HG02571 (cell line): ENCODE data around the gene GDPD3.

Experiments used
- ATAC-seq: cut with Tn5 transposase; IDR thresholded peaks from one replicate; pipeline ENCODE4 v1.9.1; 2021; ENCODE audit warnings: mild to moderate bottlenecking, moderate library complexity; ENCODE audit not compliant: unreplicated experiment

Gene GDPD3, protein sequence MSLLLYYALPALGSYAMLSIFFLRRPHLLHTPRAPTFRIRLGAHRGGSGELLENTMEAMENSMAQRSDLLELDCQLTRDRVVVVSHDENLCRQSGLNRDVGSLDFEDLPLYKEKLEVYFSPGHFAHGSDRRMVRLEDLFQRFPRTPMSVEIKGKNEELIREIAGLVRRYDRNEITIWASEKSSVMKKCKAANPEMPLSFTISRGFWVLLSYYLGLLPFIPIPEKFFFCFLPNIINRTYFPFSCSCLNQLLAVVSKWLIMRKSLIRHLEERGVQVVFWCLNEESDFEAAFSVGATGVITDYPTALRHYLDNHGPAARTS

DNA sequence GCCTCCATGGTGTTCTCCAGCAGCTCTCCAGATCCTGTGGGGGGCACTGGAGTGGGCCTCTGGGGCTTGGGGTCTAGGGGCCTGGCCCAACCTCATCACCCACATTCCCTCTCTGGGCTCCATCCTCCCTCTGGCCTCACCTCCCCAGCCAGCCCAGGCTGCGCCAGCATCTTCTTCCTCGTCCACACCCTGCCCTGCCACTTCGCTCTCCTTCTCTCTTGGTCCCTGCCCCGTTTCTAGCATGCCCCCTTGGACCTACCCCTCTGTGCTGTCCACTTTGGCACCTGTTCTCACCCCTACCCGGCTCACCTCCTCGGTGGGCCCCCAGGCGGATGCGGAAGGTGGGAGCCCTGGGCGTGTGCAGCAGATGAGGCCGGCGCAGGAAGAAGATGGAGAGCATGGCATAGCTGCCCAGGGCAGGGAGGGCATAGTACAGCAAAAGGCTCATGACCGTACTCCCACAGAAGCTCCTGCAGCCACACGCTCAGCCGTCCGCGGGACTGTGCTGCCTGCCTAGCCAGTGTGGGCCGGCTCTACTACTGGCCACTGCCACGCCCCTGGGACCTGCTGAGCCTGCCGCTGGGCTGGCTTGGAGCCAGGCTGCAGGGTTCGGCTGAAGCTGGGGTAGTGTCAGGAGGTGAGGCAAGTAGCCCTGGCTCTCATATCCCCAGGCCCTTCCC, at the start of gene GDPD3:
Gene GDPD3, minus strand, starts transcription at position 507 of the 680 bp plus-strand sequence. Its CDS starts 59 bp downstream, at position 448.
- no peak for ATAC-seq

DNA sequence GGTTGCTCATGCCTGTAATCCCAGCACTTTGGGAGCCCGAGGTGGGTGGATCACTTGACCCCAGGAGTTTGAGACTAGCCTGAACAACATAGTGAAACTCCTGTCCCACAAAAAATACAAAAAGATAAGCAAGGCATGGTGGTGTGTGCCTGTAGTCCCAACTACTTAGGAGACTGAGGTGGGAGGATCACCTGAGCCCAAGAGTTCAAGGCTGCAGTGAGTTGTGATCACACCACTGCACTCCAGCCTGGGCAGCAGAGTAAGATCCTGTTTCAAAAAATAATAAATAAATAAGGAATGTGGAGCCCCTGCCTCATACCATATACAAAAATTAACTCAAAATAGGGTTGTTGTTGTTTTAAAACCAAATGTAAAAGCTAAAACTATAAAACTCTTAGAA, 43.9 kb upstream of the GDPD3 start:
- ATAC-seq, result no peak

DNA sequence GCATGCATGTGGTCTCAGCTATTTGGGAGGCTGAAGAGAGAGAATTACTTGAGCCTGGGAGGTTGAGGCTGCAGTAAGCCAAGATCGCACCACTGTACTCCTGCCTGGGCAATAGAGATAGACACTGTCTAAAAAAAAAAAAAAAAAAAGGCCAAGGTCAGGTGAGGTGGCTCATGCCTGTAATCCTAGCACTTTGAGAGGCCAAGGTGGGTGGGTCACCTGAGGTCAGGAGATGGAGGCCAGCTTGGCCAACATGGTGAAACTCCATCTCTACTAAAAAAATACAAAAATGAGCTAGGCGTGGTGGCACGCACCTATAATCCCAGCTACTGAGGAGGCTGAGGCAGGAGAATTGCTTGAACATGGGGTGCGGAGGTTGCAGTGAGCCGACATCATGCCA, 41.9 kb upstream of the GDPD3 start:
- no peak for ATAC-seq

DNA sequence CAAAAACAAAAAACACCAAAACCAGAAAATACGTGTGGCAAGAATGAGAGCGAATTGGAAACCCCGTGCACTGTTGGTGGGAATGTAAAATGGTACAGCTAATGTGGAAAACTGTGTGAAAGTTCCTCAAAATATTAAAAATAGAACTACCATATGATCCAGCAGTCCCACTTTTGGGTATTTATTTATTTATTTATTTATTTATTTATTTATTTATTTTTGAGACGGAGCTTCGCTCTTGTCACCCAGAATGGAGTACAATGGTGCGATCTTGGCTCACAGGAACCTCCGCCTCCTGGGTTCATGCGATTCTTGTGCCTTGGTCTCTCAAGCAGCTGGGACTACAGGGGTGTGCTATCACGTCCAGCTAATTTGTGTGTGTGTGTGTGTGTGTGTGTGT, 39.2 kb upstream of the GDPD3 start:
- no peak for ATAC-seq

DNA sequence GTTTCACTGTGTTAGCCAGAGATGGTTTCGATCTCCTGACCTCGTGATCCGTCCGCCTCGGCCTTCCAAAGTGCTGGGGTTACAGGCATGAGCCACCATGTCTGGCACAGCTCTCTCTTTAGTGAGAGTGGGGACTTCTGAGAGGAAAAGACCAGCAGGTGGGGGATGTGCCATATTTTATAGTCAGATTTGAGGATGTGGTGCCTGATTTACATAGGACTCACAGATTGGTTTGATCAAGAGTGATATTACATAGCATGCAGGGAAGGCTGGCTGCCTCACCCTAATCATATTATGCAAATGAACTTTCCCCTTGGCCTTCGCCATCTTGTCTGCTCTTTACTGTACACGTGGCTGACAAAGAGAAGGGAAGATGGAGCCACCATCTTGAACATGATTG, 37.8 kb upstream of the GDPD3 start:
- ATAC-seq, result no peak

DNA sequence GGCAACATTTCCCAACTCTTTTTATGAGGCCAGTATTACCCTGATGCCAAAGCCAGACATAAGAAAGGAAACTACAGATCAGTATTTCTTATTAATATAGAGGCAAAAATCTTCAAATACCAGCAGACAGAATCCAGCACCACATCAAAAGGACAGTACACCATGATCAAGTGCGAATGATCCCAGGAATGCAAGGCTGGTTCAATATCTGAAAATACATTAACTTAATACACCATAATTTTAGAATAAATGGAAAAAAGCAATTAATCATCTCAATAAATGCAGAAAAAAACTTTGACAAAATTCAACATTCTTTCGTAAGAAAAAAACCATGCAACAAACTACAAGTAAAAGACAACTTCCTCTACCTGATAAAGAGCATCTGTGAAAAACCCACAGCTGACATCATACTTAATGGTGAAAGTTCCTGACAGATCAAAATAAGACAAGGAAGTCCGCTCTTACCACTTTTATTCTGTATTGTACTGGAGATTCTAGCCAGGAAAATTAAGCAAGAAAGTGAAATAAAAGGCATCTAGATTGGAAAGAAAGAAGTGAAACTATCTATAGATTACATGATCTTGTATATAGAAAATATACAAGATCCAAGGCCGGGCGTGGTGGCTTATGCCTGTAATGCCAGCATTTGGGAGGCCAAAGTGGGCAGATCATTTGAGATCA, 36.1 kb upstream of the GDPD3 start:
- no peak for ATAC-seq

DNA sequence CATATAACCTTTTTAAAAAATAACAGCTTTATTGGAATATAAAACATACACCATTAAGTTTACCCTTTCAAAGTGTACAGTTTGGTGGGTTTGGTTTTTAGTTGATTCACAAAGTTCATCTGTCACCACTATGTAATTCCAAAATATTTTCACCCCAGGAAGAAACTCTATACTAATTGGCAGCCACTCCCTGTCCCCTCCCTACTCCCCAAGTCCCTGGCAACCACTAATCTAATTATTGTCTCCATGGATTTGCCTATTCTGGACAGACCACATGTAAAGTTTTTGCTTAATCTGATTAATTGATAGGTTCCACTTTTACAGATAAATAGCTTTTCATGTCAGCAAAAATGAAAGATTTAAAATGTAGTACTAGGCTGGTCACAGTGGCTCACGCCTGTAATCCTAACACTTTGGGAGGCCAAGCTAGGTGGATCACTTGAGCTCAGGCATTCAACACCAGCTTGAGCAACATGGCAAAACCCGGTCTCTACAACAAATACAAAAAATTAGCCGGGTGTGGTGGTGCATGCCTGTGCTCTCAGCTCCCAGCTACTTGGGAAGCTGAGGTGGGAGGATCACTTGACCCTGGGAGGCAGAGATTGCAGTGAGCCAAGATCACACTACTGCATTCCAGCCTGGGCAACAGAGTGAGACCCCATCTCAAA, 34.6 kb upstream of the GDPD3 start:
- ATAC-seq, result no peak

DNA sequence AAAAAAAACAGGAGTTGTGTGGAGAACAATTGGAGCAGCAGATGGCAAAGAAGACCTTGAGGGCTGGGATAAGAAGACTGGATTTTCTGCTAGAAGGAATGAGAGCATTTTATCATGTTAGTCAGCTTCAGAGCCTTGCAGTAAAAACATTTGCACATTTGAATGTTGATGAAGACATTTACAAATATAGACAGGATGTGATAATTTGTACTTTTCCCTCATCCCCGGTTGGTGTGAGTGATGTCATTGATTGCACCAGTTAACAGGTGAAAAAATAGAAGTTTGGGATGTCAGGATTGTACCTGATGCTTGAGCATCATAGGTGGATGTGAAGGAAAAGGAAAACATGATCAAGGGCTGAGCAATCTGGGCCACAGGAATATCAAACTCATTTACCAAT, 32.3 kb upstream of the GDPD3 start:
- no peak for ATAC-seq

DNA sequence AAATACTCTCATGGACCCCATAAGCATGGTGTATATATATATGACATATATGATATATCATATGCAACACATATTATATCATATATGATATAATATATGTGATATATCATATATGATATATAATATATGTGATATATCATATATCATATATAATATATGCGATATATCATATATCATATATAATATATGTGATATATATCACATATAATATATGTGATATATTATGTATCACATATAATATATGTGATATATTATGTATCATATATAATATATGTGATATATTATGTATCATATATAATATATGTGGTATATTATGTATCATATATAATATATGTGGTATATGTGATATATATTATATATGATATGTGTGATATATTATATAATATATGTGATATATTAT, 31.6 kb upstream of the GDPD3 start:
- ATAC-seq, result no peak

DNA sequence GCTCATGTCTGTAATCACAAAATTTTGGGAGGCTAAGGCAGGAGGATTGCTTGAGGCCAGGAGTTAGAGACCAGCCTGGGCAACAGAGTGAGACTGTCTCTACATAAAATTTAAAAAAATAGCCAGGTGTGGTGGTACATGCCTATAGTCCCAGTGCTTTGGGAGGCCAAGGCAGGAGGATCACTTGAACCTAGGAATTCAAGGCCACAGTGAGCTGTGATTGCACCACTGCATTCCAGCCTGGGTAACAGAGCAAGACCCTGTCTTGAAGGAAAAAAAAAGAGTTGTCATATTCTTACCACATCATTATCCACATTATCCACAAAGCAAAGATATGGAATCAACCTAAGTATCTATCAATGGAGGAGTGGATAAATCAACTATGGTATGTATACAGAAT, 30.7 kb upstream of the GDPD3 start:
- no peak for ATAC-seq

DNA sequence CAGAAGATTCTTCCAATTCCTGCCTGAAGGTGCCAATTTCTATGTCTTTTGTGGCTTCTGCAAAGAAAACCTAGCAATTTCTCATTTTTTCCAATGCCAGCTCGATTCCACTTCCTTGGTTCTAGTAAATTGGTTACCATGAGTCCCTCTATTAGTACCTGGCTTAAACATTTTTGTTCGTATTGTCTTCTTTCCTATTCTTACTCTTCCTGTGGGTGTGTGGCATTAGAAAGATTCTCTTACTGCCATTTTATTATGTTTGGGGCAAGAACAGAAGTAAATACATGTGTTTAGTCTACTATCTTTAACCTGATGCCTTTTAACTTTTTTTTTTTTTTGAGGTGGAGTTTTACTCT, 30.0 kb upstream of the GDPD3 start:
- ATAC-seq, result no peak

DNA sequence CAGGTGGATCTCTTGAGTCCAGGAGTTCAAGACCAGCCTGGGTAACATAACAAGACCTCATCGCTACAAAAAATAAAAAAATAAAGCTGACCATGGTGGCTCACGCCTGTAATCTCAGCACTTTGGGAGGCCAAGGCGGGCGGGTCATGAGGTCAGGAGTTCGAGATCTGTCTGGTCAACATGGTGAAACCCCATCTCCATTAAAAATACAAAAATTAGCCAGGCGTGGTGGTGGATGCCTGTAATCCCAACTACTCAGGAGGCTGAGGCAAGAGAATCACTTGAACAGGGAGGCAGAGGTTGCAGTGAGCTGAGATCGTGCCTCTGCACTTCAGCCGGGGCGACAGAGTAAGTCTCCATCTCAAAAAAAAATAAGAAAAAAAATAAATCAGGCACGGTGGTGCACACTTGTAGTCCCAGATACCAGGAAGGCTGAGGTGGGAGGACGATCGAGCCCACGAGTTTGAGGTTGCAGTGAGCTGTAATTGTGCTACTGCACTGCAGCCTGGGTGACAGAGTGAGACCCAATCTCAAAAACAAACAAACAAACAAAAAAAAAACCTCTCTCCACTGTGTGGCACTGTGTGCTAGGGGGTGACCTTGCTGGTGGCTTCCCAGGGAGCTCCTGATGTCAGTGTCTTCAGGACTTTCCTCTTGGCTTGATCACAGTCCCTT, 29.5 kb upstream of the GDPD3 start:
- ATAC-seq, result no peak

DNA sequence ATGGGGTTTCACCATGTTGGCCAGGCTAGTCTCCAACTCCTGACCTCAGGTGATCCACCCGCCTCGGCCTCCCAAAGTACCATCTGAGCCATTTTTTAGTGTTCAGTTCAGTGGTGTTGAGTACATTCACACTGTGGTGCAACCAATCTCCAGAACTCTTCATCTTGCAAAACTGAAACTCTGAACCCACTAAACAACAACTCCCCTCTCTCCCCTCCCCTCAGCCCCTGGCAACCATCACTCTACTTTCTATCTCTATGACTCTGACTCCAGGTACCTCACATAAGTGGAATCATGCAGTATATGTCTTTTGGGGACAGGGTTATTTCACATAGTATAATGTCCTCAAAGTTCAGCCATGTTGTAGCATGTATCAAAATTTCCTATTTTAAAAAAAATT, 28.4 kb upstream of the GDPD3 start:
- no peak for ATAC-seq

DNA sequence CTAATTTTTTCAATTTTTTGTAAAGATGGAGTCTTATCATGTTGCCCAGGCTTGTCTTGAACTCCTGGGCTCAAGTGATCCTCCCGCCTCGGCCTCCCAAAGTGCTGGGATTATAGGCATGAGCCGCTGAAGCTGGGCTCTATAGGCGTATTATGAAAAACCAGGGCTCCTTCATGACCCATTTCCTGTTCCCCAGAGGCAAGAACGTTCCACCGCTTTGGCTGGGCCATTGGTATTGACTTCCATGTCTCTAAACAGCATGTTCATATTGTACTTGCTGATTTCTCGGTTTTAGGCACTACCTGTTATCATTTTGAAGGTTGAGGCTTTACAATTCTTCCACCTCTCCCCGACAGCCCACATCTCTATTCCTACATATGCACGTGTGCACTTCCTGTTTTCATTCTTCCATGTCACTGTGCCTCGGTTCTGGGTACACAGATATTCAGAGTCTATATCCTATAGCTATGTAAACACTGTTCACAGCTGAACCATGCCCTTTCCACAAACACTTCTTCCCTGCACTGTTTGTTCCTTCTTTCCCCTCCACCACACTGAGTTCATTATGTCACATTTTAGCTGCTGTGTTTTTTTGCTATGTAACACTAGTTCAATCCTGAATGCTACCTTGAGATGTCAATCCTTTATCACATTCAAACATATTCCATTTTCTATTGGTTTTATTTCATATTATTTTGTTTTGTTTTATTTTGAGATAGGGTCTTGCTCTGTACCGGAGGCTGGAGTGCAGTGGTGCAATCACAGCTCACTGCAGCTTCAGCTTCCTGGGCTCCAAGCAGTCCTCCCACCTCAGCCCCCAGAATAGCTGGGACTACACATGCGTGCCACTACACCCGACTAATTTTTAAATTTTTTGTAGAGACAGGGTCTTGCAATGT, 26.5 kb upstream of the GDPD3 start:
- ATAC-seq, result no peak

DNA sequence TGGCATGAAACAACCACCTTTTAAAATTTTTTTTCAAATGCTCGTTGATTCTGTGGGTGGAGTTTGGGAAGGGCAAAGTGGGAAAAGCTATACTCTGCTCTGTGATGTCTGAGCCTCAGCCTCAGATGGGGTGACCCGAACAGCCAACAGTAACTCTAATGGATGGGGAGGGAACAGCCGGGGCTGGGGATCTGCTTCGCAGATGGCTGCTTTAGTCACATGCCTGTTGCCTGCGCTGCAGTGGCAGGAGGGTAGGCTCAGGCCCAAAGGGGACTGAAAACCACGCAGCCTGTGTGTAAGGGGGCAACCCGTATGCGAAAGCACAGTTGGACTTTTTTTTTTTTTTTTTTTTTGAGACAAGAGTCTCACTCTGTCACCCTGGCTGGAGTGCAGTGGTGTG, 24.6 kb upstream of the GDPD3 start:
- no peak for ATAC-seq

DNA sequence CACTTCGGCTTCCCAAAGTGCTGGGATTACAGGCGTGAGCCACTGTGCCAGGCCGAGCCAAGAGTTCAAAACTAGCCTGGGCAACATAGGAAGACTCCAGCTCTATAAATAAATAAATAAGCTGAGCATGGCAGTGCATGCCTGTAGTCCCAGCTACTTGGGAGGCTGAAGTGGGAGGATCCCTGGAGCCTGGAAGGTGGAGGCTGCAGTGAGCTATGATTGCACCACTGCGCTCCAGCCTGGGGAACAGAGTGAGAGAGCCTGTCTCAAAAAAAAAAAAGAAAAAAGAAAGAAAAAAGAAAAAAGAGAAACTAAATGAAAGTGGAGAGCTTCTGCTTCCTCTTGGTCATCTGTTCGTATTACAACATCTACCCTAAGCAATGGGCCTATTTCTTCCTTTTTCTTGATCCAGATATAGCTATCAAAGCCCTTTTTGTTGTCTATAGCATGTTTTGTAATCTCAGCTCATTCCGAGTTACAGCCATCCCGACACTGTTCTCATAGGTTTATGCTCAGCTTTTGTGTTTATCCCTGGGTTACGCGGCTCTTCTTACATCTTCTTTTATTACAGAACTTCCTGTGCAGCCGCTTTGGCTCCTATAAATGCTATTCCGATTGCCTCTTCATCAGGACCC, 23.8 kb upstream of the GDPD3 start:
- ATAC-seq, result no peak

DNA sequence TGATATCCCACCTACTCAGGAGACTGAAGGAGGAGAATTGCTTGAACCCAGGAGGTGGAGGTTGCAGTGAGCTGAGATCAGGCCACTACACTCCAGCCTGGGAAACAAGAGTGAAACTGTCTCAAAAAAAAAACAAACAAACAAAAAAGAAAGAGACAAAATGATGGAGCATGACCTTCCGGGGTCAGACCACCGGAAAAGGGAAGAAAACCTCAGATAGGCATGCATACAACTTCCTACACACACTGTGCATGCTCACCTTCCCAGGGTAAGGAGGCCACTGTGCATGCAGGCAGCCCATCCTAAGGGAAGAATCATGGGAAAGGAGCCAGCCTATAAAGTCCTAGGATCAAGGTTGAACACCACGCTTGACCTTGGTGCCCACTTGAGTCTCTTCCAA, 19.3 kb upstream of the GDPD3 start:
- no peak for ATAC-seq

DNA sequence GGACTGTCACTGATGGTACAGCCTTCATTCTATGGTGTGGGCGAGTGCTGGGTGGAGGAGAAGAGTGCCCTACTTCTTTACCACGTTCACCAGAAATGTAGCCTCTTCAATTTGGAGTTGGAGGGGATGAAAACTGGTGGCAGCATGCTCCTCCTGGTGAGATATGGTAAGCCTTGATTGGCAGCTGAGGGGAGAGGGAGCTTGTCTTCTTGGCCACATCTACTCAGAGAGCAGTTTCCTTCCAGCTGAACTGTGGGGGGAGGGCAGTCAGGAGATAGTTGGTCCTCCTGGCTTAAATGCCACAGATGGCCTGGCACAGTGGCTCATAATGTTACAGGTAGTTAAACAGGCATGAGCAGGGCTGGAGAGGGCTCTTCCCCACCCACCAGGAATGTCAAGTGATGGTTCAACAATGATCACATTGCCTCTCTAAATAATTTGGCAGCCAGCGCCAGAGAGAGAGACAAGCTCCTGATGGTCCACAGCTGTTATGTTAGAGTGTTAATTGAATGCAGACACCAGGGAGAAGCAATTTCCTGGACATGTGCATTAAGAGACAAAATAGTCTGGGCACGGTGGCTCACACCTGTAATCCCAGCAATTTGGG, 18.6 kb upstream of the GDPD3 start:
- no peak for ATAC-seq

DNA sequence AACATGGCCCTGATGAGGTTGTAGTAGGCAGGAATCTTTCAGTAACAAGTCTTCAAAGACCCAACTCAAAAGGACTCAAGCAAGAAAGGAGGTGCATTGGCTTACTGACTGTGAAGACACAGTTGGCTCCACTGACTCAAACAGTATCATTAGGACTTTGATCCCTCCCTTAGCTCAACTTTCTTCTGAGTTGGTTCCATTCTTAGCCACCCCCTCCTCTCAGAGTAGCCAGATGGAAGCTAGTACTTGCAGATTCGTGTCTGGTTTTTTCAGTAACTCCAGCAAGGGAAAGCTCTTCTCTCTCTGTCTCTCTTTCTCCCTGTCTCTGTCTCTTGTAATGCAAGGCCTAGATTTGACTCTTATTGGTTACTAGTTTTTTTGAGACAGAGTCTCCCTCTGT, 14.7 kb upstream of the GDPD3 start:
- ATAC-seq, result no peak
